B cell (primary cell): ENCODE measurements around the gene SIL1.

ENCODE experiments used
- CTCF ChIP-seq: fragments of 200-600 bp; IDR thresholded peaks from one replicate; pipeline ENCODE4 v1.8.0; 2022; ENCODE audit warnings: antibody characterized with exemption, mild to moderate bottlenecking
- EZH2 ChIP-seq: IDR thresholded peaks from 2 replicates; pipeline ENCODE4 v1.6.1; 2012; ENCODE audit warnings: borderline replicate concordance, low read depth, mild to moderate bottlenecking, moderate library complexity, low read length; ENCODE audit not compliant: insufficient read depth, poor library complexity, severe bottlenecking

GRCh38 chr5:139078345-139078744, 119.8 kb downstream of the SIL1 start:
- TF ChIP-seq CTCF (no peak), EZH2 (no peak)
